Endodermal cell (in vitro differentiated cells): Measurements from ENCODE around the gene ZNF574. TPM values are rescaled to one million over a fixed set of nuclear protein-coding genes. Genes with fewer than 3 reads are reported as not detected.
"Not testable (repeated sequence)": the region's sequence is repeated elsewhere in the genome, so short reads cannot be mapped to it uniquely, and the experiment has no call there.

Experiments
- DNase-seq: peaks from one replicate; pipeline ENCODE4 v3.0.0-alpha.2; 2017
- H3K27ac ChIP-seq: 2 replicates; pipeline ENCODE4 v1.5.1; 2013; ENCODE audit warnings: mild to moderate bottlenecking, low read depth, low read length, moderate library complexity
- H3K27me3 ChIP-seq: 2 replicates; pipeline ENCODE4 v1.6.1; 2013; ENCODE audit warnings: mild to moderate bottlenecking, low read length, moderate library complexity; ENCODE audit not compliant: insufficient read depth, control insufficient read depth, poor library complexity, severe bottlenecking
- H3K36me3 ChIP-seq: 2 replicates; pipeline ENCODE4 v1.7.0; 2013; ENCODE audit warnings: mild to moderate bottlenecking, low read length, moderate library complexity; ENCODE audit not compliant: control insufficient read depth, insufficient read depth
- H3K4me1 ChIP-seq: one replicate; pipeline ENCODE4 v1.7.0; 2013; ENCODE audit warnings: low read length; ENCODE audit not compliant: control insufficient read depth, insufficient read depth
- H3K4me3 ChIP-seq: 2 replicates; pipeline ENCODE4 v1.5.1; 2013; ENCODE audit warnings: mild to moderate bottlenecking, low read length, moderate library complexity
- H3K9ac ChIP-seq: 2 replicates; pipeline ENCODE4 v1.6.1; 2013; ENCODE audit warnings: mild to moderate bottlenecking, low read length, moderate library complexity; ENCODE audit not compliant: poor library complexity, severe bottlenecking; ENCODE audit errors: extremely low read depth
- H3K9me3 ChIP-seq: 2 replicates; pipeline ENCODE4 v1.6.1; 2013; ENCODE audit warnings: mild to moderate bottlenecking, low read length, moderate library complexity; ENCODE audit not compliant: control insufficient read depth
- H3K27ac Mint-ChIP-seq: 2 replicates; pipeline ENCODE4 v1.8.0; 2020; ENCODE audit warnings: mixed read lengths
- H3K27me3 Mint-ChIP-seq: 2 replicates; pipeline ENCODE4 v1.8.0; 2021; ENCODE audit warnings: mild to moderate bottlenecking, mixed read lengths; ENCODE audit not compliant: insufficient read depth
- H3K36me3 Mint-ChIP-seq: 2 replicates; pipeline ENCODE4 v1.8.0; 2020; ENCODE audit warnings: low read depth, mixed read lengths
- H3K4me1 Mint-ChIP-seq: 2 replicates; pipeline ENCODE4 v1.8.0; 2020; ENCODE audit warnings: mixed read lengths
- H3K4me3 Mint-ChIP-seq: 2 replicates; pipeline ENCODE4 v1.8.0; 2020; ENCODE audit warnings: mild to moderate bottlenecking, moderate library complexity, mixed read lengths
- H3K9me3 Mint-ChIP-seq: 2 replicates; pipeline ENCODE4 v1.8.0; 2020; ENCODE audit warnings: mild to moderate bottlenecking, mixed read lengths
- WGBS, 2 experiments: methylation state at CpG; one replicate each; pipeline versions ENCODE4 v1.1.5 to v1.1.7; 2013; ENCODE audit warnings: missing lambda C conversion rate in 2 of 2, mixed read lengths in 1 of 2; ENCODE audit not compliant: insufficient coverage in 1 of 2, insufficient read length in 1 of 2; 5-methylcytosine and 5-hydroxymethylcytosine counted together
- total RNA-seq, 2 donors: library from RNA; stranded (reverse); fragmentation: NEBNext Ultra II Directional in 1 of 2; extraction: Animal tissue kit (Norgen Biotek cat#: 25700) in 1 of 2; gene quantifications; 2 replicates in 1 of 2; 3 replicates in 1 of 2; pipeline ENCODE4 v1.2.1, GENCODE V29; 2021
- TF ChIP-seq, protein P1 (sequence below): fragments of 200-600 bp; sonication (generic); conservative IDR thresholded peaks from 2 replicates; pipeline ENCODE4 v1.5.0; 2021; ENCODE audit warnings: antibody characterized with exemption, mild to moderate bottlenecking

Gene ZNF574
- total RNA-seq, 2 donors from 2014 or later = 20.9 to 22.1 TPM

DNA sequence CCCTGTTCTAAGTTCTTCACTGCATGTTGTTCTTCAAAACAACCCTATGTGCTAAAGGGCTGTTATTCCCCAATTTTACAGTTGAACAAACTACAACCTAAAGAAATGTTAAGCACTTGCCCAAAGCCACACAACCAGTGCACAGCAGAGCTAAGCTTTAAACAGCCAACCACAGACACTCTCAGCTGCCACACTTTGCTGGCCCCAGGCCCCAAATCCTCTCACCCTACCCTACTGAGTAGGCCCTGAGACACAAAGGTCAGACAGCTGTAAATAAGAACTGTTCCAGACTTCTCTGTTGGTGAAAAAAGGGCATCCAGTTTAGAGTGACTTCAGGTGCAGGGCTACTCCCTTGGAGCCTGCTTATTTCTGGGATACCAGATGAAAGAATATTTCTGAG lies 35.9 kb upstream of the ZNF574 start:
- TF ChIP-seq, protein P1, sequence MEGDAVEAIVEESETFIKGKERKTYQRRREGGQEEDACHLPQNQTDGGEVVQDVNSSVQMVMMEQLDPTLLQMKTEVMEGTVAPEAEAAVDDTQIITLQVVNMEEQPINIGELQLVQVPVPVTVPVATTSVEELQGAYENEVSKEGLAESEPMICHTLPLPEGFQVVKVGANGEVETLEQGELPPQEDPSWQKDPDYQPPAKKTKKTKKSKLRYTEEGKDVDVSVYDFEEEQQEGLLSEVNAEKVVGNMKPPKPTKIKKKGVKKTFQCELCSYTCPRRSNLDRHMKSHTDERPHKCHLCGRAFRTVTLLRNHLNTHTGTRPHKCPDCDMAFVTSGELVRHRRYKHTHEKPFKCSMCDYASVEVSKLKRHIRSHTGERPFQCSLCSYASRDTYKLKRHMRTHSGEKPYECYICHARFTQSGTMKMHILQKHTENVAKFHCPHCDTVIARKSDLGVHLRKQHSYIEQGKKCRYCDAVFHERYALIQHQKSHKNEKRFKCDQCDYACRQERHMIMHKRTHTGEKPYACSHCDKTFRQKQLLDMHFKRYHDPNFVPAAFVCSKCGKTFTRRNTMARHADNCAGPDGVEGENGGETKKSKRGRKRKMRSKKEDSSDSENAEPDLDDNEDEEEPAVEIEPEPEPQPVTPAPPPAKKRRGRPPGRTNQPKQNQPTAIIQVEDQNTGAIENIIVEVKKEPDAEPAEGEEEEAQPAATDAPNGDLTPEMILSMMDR = no peak
- Mint-ChIP-seq H3K4me1 (peaks cover 2% of the 10 kb centered on the region), H3K27me3 (no peaks in the 10 kb centered on the region), H3K27ac (no peak overlapping the region), H3K9me3 (no peaks in the 10 kb centered on the region), H3K4me3 (no peak overlapping the region), H3K36me3 (peaks cover 12% of the 10 kb centered on the region)
- DNase-seq = no peak
- no peaks in the 10 kb centered on the region for H3K9me3 ChIP-seq
- H3K36me3 ChIP-seq = no peaks in the 10 kb centered on the region
- H3K27me3 ChIP-seq = no peaks in the 10 kb centered on the region
- no peak overlapping the region for H3K4me3 ChIP-seq
- H3K9ac ChIP-seq = no peak overlapping the region
- no peak overlapping the region for H3K27ac ChIP-seq
- no peaks in the 10 kb centered on the region for H3K4me1 ChIP-seq

DNA sequence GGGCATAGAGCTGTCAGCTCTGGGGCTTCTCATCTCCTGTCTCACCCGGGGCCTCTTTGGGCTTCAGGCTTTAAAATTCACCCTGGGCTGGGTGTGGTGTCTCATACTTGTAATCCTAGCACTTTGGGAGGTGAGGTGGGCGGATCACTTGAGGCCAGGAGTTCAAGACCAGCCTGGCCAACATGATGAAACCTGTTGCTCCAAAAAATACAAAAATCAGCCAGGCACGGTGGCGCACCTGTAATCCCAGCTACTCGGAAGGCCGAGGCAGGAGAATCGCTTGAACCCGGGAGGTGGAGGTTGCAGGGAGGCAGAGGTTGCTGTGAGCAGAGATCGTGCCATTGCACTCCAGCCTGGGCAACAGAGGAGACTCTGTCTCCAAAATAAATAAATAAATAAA lies 35.5 kb upstream of the ZNF574 start:
- peaks cover 12% of the 10 kb centered on the region for H3K36me3 Mint-ChIP-seq
- H3K27me3 ChIP-seq, H3K9me3 ChIP-seq, H3K4me1 Mint-ChIP-seq, H3K9ac ChIP-seq, H3K4me3 ChIP-seq, H3K27ac Mint-ChIP-seq, H3K9me3 Mint-ChIP-seq, H3K27ac ChIP-seq, H3K36me3 ChIP-seq, DNase-seq, H3K27me3 Mint-ChIP-seq, H3K4me1 ChIP-seq, H3K4me3 Mint-ChIP-seq: not testable (repeated sequence)
- 67 to 96% methylated on average over 1 to 8 of the region's 9 CpGs for WGBS, 2 experiments

DNA sequence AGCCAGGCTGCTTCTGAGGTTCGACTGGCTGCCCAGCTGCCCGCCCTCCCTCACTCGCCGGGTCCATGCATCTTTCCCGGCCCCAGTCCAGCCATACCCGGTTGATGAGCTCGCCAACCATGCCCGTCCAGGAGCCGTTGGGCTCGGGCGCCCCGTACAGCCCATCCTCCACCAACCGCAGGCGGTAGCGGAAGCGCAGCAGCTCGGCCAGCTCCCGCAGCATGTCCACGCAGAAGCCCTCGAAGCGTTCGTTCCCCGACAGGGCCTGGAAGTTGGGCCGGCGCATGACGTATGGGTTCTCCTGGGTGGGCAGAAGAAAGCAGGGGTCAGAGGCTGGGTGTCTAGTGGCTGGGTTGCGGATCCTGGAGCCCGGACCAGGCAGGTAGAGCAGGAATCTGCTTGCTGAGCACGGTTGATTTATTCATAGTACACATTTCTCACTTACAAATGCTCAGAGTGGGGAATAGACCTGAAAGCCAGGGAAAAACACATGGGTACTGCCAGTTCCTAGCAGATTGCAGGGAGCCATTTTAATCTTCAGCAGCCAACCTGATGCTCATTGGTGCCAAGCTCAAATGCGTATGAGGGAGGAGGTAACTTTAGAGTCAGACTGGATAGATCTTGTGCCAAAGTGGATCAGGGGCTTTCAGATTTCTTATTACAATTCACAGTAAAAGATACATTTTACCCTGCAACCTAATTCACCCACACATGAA lies 33.4 kb upstream of the ZNF574 start:
- Mint-ChIP-seq H3K27me3 (no peaks in the 10 kb centered on the region), H3K27ac (no peak overlapping the region), H3K4me1 (peaks cover 2% of the 10 kb centered on the region), H3K9me3 (no peaks in the 10 kb centered on the region), H3K4me3 (no peak overlapping the region), H3K36me3 (peaks cover 8% of the 10 kb centered on the region)
- WGBS, 2 experiments = 94 to 97% methylated on average over 21 to 30 of the region's 30 CpGs
- Histone ChIP-seq H3K27me3 (no peaks in the 10 kb centered on the region), H3K9ac (no peak overlapping the region), H3K4me3 (no peak overlapping the region), H3K36me3 (no peaks in the 10 kb centered on the region), H3K4me1 (no peaks in the 10 kb centered on the region), H3K9me3 (no peaks in the 10 kb centered on the region), H3K27ac (no peak overlapping the region)
- TF ChIP-seq, protein P1 = no peak
- no peak for DNase-seq

DNA sequence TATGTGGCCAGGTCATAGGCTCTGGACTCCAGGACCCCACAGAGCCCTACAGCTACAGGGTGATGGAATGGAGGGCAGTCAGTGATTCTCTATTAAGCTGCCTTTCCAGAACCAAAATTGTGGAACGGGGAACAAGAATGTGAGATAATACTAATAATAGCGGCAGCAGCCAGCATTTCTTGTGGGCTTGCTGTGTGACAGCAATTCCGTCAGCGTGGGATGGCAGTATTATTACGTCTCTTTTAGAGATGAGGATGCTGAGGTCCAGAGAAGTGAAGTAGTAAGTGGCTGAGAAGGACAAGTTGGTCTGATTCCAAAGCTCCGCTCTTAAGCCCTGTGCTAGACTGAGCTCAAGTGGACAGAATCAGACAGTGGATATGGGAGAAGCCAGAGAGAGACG lies 30.4 kb upstream of the ZNF574 start:
- Mint-ChIP-seq H3K27me3 (no peaks in the 10 kb centered on the region), H3K27ac (no peak overlapping the region)

More for the DNA sequence above, 30.4 kb upstream of the ZNF574 start:
- TF ChIP-seq, protein P1 = no peak
- Histone ChIP-seq H3K9ac (no peak overlapping the region), H3K36me3 (no peaks in the 10 kb centered on the region), H3K4me3 (no peak overlapping the region), H3K27ac (no peak overlapping the region), H3K4me1 (no peaks in the 10 kb centered on the region), H3K9me3 (no peaks in the 10 kb centered on the region), H3K27me3 (no peaks in the 10 kb centered on the region)
- Mint-ChIP-seq H3K36me3 (peaks cover 14% of the 10 kb centered on the region), H3K4me3 (no peak overlapping the region), H3K9me3 (no peaks in the 10 kb centered on the region), H3K4me1 (peaks cover 2% of the 10 kb centered on the region)
- 92 to 98% methylated on average over 7 of the region's 7 CpGs for WGBS, 2 experiments
- DNase-seq = no peak
